HG02642 (cell line): ENCODE measurements around the gene SH2D1A.

Experiments
- ATAC-seq: cut with Tn5 transposase; IDR thresholded peaks from one replicate; pipeline ENCODE4 v1.9.1; 2021; ENCODE audit warnings: mild to moderate bottlenecking; ENCODE audit not compliant: unreplicated experiment, poor library complexity

SH2D1A gene

DNA sequence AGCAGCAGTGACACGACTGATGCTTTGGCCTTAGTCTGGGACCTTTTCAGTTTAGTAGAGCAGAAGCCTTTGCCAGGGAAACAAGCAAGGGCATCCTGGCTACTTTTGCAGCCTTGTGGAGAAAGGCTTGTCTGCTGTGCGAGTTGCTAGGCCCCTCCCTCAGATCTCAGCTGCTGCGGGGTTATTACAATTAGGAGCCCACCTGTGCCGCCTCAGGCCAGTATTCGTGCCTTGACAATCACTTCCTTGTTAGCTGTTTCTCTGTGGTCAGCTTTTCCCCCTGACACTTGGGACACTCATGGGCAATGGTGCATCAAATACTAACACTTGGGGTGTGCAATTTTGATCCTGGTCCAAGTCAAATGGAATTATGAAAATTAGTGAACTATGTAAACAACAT lies 67.9 kb downstream of the SH2D1A start:
- no peak for ATAC-seq

DNA sequence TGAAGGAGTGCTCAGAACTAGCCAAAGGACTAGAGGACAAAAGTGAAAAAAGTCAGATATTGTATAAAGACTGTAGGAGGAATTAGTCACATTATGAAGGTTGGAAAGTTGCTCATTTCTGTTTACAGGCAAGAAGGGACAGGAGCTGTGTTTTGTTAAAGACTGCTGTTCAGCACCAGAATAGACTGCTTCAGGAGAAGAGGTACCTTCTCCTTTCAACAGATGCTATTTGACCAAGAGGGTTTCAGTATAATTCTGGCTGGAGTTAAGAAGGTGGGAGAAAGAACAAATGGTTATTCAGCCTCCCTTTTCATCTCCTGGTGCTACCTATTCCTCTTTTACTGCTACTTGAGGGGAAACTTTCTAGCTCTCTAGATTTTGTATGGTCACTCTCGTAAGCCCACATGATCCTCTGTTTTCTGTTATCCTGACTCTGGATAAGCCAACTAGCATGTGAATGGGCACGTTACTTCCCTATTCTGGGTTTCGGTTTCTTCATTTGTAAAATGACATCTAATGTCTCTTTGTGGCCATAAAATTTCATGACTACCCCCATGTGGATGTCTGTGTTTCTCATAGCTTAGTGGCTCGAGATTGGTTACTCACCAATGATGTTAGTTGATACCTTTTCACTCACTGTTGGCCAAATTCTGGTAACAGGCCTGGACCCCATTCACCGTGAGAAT lies 68.9 kb downstream of the SH2D1A start:
- ATAC-seq: no peak

DNA sequence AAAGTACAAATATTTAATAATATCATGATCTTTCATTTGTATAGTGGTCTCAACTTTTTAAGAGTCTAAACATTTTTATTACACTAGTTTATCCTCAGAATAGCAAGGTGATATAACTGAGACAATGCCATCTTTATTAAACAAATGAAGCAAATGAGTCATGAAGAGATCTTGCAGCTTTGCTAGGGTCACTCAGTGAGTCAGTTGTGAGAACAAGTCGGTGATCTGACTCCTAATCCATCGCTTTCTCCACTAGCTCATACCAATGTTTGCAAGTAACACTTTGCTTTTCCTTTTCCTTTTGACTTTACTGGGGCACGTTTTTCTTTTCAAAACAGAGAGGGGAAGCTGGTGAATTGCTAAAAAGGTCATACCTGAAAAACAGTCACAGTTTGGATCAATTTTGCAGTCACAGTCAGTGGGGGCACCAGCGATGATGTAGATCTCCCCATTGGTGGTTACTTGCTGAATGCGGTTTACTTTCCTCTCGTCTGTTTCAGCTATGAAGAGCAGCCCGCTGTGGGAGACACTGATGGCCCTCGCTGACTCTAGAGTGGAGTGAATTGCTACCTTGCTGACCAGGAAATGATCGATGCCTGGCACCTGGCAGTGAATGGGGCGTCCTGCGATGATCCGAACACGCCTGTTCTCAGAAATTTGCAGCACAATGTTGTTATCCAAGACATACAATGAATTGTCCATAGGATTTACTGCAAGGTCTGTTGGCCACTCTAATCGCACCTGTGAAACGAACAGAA lies 75.7 kb downstream of the SH2D1A start:
- ATAC-seq: no peak
